ENCODE data around the gene FMN1.
"Not testable (repeated sequence)": the region's sequence is repeated elsewhere in the genome, so short reads cannot be mapped to it uniquely, and the experiment has no call there.

FMN1 gene

DNA sequence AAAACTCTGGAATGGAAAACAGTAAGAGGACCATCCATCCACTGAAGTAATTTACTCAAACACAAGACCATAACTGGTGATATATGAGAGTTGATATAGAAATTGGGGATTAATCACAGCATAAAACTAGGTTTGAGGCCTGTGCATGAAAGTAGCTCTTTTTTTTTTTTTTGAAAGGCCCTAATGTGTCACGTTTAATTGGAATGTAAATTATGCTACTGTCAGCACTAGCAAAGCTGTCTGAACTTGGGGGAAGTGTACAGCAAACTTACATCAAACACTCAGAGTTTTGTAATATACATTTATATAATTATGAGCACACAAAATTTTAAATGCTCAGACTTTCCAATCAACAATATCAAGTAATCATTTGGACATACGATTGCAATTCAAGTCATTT lies 322.6 kb downstream of the FMN1 start:
- no peak for DNase-seq

DNA sequence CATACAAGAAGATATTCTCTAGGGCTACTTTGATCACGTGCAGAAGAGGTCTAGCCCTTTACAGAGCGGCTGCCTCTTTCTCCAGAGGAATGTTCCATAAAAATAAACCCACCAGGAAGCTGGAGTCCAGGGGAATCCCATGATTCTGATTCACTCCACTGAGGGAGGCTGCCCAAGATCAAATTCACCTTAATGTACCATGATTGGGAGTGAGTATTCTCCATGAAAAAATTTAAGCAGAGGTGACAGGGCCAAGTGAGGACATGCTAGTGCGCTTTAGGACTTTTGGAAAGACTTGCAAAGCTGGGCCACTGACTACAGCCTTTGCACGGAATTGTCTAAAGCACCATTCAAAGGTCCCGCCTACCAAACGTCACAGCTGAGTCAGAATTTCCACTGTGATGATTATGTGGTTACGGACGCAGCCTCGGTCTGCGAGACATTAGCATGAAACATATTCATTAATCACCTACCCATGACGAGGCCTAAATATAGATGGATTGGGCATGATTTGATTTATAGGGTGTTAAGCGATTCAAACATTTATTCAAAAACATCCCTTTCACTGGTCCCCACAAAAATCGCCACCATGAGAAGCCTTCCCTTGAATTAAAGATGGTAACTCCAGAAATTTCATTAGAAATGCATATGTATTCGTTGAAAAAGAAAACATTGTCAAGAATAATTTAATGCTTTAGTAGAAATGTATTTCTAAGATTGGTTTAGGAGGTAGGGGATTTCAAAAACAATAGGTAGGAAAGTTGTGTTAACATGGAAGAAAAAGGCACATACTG lies 324.1 kb downstream of the FMN1 start:
- DNase-seq = no peak

DNA sequence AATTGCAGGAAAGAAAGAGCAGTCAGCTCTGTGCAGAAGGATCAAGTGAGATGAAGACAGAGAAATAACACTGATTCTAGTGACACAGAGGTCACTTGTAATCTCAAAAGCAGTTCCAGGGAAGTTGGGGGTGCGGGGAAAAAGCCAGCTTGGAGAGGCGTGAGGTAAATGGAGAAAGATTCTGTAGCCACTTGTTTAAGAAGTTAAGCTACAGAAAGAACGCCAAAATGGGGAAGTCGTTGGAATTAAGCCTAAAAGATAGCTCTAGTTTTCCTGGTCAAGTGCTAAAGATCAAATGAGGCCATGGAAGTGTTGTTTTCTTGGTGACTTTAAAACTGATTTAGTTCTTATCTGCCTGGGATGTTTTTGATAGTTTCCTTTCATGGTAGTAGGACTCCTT lies 324.7 kb downstream of the FMN1 start:
- DNase-seq = no peak

DNA sequence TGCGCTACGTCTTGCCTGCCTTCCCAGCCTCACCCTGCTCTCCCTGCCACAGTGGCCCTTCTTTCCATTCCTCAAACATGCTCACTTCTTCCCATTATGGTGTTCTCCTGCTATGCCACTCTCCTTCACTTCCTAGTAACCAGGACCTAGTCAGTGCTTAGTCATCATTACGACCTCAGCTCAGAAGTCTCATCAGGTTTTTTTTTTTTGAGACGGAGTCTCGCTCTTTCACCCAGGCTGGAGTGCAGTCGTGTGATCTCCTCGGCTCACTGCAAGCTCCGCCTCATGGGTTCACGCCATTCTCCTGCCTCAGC lies 327.2 kb downstream of the FMN1 start:
- DNase-seq = peak; percentile 3

DNA sequence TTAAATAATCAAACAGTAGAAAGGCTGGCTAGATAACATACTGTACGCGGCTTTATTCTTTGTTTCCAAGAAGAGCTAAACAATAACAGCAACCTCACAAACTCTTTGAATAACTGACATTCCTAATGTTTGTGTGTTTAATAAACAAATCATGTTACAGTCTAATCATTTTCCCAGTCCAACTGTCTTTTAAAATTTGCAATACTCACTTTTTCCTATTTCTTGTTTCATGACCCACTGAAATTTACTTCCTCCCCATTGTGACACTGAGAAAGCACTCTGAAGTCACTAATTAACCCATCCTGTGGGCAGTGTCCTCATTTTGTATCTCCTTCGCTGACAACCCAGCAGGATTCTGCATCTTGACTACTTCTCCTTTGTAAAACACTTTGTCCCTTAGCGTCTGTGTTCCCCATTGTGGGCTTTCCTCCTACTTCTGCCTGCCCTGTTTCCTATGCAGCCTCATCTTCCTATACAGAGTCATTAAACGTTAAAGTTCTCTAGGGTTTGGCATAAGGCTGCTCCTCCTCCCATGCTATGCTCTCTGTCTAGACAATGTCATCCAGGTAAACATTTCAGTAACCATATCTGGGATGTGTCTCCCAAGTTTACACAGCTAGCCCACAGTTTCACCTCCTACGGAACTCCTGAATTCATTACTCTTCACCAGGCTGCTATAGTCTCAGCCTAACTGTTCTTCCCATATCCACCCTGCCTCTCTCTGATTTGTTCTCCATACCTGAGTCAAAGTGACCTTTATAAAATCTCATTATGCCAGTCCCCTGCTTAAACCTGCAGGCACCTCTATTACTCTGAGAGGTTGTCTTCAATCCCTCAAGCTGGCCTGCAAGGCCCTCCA lies 327.8 kb downstream of the FMN1 start:
- DNase-seq = peak; percentile 43

DNA sequence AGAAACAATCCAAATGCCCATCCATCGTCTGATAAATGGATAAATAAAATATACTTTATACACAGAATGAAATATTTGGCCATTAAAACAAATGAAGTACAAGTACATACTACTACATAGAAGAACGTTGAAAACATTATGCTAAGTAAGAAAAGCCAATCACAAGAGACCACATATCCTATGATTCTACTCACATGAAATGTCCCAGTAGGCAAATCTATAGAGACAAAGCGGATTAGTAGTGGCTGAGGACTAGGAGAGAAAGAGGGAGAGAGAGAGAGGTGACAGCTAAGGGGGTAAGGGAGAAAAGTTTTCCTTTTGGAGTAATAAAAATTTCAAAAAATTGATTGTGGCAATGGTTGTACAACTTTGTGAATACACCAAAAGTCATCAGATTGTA lies 329.7 kb downstream of the FMN1 start:
- no peak for DNase-seq

DNA sequence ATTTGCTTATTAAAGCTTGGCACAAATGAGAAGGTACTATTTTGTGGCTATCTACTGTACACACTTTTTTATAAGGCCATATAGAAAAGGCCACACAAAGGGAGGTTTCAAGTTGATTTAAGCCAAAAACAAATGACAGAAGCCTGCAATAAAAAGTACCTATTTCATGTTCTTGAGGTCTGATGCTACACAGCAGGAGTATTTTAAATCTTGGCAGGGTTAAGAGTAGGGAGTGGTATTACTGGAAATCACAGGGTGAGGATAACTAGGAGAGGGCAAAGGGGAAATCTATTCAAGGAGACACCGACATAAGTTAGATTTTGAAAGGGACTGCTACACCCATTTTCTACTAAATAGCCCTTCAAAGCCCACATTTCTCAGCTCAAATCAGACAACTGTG lies 330.5 kb downstream of the FMN1 start:
- DNase-seq = no peak

DNA sequence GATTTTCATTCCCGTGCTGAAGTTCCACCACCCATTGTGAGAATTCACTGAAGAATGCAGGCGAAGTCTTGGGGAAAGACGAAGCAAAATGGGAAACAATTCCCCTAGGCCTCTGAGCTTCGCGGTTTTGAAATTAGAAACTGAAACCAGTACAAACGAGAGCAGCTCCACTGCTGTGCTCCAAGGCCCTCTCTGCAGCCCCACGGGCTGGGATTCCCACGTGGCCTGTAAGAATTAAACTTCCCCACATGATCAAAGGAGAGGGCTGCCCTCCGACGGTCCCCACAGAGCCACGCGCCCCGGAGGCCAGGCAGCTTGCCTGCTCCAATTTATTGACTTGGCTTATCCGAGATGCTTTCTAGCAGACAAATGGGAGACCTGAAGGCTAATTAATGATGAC lies 332.8 kb downstream of the FMN1 start:
- no peak for DNase-seq

DNA sequence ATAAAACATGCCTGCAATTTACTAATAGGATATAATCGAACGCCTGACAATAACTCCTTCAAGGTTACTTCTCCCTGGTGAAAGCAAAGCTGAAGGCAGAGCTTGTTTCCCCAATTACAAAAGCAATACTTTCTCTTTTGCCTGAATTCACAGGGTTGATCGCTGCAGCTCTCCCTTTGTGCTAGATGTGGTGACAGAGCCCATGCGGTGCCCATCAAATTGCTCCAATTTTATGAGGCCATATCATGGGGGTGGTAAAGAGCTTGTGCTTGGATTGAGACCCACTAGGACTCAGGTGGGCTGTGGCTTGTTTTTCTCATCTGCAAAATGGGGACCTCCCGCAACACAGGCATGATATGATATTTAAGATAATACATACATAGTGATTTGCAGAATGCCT lies 333.3 kb downstream of the FMN1 start:
- no peak for DNase-seq

DNA sequence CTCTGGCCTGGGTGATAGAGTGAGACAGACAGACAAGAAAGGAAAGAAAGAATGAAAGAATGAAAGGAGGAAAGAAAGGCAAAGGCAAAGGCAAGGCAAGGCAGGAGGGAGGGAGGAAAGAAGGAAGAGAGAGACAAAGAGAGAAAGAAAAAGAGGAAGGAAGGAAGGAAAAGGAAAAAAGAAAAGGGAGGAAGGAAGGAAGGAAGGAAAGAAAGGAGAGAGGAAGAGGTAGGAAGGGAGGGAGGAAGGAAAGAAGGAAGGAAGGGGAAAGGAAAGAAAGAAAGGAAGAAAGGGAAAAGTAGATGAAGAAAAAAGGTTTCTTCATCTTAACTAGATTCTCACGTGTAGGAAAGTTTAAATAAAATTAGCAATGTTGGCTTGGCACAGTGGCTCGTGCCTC lies 334.5 kb downstream of the FMN1 start:
- no peak for DNase-seq

DNA sequence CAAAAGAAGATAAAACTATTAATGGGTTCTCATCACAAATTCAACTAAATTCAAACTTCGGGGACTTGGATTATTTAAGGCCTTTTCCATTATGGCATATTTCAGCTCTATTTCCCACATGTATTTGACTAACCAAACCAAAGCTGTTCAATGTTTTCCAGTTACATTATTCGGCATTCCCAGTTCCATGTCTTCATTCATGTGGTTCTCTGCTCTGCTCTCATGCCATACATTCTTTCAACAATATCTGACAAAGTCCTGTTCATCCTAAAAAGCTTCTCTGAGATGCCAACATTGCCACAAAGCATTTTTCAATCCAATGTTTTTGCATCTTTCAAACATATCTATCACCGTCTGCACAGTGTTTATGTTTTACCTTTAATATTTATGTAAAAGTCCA lies 335.3 kb downstream of the FMN1 start:
- no peak for DNase-seq

DNA sequence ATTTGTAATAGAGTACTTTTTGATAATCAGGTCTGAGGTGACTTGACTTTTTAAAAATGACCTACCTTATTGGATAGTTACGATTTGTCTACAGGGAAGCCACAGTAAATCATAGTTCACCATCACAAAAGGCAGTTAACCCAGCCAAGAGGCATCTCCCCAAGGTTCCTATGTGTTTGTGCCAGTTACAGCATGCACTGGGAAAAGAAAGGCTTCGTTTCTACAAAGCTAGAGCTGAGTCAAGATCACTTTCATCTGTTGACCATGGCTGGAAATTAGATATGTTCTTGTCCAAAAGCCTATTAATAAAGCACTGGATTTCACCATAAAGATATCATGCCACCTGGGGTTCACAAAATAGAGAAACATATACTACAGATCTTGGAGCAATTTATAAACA lies 336.8 kb downstream of the FMN1 start:
- no peak for DNase-seq

DNA sequence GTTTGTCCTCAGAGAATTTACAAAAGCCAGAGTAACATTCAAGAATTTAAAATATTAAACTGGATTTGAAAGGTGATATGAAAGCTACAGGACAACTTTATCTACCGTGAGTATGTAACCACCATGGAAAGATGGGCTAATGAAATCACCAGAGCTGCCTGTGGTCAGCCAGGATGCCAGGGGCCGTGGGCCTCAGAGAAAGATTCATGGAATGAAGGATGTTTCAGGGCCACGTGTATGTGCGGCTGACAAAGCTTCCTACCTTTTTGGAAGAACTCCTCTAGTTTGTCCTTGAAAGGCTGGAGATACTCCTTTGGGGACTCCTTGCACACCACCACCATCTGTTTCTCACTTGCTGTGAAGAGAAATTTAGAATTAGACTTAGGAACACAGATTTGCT lies 337.8 kb downstream of the FMN1 start:
- no peak for DNase-seq

DNA sequence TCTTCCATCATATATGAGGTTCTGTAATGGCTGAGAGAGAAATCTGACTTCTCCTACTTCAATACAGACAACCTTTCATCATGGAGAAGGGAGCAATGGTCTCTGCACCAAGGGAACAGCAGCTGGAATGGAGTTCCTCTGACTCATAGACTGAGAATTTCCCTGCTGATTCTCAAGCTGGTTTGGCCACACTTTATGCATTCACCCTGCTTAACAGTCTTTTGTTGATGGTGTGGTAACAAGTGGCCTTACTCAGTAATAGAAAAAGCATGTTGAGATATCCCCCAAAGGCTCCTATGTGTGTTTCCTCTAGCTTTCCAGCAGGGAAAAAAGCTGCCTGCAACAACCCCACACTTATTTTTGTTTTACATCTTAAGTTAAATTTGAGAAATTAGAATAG lies 338.6 kb downstream of the FMN1 start:
- no peak for DNase-seq

DNA sequence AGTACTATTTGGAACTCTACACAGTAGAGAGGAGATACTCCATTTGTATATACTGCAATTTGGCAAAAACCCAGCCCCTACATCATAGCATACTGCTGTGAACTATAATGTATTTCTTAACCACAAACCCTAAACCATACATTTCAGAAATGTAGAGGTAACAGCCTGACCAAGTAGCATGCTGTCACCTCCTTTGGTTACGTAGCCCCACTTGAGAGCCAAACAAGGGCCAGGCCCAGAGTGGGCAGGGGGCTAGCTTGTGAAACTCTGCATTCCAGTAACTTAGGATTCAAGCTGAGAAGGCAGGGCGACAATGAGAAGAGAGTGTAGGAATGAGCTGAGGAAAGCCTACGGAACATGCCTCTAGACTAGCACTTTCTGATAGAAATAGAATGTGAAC lies 340.9 kb downstream of the FMN1 start:
- no peak for DNase-seq

DNA sequence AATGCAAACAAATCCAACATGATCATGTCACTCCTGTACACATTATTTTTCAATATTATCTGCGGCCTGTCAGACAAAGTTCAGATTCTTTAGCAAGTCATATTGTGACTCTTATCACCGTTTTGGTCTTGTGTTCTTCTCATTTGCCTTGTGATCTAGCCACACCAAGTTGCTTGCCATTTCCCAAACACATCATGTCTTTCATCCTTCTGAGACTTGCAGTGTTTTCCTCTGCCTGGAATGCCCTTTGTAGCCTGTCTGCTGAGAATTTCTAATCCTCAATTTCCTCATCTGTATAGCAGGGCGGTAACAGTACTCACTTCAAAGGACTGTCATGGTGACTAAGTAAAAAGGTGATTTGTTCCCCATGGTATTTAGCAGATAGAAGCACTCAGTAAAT lies 341.7 kb downstream of the FMN1 start:
- DNase-seq = no peak

DNA sequence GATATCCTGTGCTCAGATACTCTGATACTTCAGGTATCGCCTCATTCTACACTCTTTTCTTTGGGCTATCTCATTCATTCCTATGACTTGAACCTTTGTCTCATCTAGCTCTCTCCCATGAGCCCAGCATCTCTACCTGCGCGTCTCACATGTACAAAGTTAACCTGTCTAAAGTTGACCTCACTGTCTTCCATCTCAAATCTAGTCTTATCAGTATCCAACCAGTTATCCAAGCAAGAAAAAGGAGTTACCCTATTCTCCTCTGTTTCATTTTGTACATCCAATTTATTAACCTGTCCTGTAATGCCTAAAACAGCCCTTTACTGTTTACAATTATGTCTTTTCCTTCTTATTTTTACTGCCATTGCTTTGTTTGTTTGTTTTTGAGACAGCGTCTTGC lies 342.5 kb downstream of the FMN1 start:
- DNase-seq = no peak

DNA sequence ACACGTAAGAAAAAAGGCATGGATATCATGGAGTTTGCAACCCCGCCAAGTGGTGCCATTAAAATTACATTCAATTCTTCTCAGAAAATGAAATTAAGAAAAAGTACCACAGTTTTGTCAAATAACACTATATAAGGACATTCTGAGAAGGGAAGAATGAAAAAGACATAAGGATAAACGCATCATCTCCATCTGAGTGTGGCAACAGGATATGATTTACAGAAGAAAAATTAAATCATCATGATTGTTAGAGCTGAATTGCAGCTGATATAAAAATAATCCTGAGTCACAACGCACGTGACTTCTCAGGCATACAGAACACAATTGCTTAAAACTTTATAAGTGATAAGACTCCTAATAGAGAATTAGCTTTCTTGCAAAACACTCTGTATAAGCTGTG lies 342.9 kb downstream of the FMN1 start:
- DNase-seq = no peak

DNA sequence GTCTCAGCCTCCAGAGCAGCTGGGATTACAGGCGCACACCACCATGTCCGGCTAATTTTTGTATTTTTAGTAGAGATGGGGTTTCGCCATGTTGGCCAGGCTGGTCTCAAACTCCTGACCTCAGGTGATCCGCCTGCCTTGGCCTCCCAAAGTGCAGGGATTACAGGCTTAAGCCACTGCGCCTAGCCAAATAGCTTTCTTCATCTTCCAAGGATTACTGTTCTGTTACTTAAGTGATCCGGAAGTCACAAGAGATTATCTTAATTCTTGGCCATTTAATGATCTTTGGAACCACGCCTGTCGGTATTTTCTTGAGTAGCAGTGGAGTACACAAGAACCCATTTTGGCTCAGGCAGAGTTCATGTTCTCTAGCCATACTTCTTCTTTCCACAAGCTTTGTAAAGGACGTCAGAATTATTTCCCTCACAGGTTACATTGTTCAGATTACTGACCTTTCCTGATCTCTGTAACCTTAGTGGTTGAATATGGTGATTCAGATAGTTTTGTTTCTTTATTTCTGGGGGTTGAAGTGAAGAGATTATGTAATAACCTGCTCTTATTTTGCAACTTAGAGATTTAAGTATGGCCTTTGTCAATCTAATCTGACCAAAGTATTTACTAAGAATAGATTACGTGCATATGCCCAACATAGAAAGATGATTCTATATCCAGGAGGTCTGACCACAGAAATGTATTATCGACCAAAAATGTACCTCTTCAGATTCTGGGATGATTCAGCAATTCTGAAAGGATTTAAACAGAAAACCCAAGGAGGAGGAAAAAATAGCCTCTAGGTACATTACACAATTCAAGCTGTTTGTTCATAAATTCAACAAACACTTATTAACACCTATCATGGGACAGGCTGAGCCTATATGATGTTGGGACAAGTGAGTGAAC lies 344.5 kb downstream of the FMN1 start:
- DNase-seq = no peak

DNA sequence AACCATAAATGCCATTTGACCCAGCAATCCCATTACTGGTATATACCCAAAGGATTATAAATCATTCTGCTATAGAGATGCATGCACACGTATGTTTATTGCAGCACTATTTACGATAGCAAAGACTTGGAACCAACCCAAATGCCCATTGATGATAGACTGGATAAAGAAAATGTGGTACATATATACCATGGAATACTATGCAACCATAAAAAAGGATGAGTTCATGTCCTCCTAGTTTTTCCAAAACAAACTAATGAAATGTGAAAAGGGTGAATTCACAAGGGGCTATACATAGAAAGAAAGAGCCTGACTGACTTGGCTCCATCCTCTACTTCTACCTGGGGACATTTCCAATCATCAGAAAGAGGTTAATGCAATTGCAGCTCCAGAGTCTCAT lies 347.8 kb downstream of the FMN1 start:
- DNase-seq = not testable (repeated sequence)

DNA sequence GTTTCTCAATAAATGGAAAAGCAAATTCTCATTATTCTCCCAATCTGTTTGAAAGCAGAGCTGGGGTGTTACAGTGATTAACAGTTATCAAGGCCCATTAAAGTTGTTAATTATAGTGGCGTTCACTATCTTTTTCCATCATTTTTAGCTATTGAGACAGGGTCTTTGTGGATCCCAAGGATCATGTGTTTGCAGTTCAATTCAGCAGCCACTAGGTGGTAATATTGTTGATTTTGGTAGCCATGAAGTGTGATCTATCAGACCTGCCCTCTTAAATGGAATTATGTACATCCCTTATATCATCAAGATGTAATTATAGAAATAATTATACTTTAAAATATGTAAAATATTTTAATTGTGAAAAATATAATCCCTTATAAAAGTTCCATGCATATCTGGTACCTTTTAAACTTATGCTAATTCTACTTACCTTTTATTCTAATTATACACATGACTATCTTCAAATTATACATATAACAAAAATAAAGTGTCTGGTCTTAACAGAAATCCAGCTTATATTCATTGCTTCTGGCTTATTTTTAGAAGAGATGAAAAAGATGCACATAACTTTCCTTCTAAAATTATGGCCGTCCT lies 350.3 kb downstream of the FMN1 start:
- peak; percentile 7 for DNase-seq

DNA sequence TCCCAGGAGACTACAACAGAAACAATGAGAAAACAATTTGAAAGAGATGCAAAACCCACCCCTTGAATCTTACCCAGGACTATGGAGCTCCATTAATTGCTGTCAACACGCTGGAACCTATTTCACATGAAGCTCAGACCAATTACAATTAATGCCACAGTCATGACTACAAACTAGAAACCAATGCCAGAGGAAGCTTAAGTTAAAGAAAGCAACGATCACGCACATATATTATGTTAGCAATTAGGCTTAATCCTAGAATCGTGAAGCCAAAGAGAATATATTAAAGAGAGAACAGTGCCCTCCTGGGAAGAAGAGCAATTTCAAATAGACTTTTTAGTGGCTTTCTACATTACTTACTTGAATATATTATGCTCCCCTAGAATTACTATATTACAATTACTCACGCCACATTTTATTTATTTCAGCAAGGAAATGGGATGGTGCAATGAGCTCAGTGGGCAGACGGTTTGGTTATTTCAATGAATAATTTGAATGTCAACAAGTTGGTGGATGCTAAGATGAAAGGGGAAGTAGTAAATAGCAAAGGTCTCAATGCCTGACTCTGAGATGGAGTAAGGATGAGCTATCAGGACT lies 351.2 kb downstream of the FMN1 start:
- no peak for DNase-seq

DNA sequence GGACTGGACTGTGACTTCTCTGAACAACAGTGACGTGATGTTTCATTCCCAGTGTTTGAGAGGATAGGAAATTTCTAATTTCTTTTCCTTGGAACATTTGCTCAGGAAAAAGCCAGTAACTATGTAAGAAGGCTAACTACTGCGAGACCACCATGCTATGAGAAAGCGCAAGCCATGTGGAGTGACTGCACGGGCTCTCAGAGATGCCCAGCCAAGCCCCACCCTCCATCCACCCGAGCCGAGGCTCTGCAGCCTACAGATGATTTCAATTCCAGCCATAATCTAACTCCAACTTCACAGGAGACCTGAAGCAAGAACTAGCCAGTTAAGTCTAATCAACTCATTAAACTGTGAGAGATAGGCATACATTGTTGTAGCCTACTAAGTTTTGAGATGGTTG lies 352.4 kb downstream of the FMN1 start:
- no peak for DNase-seq
